HPDE6-E6E7 (cell line): ENCODE data around the gene TPST2.
"Not testable (repeated sequence)": the region's sequence is repeated elsewhere in the genome, so short reads cannot be mapped to it uniquely, and the experiment has no call there.

Experiments
- DNase-seq: peaks from one replicate; pipeline ENCODE4 v3.0.0; 2011; ENCODE audit warnings: missing footprints; ENCODE audit errors: extremely low spot score

The TPST2 gene

GRCh38 chr22:26589845-26590736 is at the start of gene TPST2:
TSS of gene TPST2 (minus strand) at chr22:26590132. CDS start at chr22:26541630, 48,502 bp downstream.
- peak; percentile 81 for DNase-seq

DNA sequence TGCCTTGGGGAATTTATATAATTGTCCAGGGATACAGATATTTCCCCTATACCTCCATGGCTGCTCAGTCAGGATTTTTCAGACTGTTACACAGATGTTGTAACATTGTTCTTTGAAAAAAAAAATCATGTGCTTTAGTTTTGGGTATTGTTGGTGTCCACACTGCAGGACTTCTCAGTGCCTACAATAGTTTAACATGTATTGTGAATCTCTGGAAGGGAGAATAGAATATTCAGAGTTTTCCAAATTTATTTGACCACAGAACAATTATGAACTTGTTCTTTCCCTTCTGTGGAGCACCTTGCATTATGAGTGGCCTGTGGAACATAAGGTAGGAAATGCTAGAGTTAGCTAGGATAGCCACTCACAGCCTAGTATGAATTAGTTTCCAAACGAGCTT is 46.4 kb upstream of the TPST2 start:
- DNase-seq: no peak

- DNase-seq: no peak
These were observed 45.2 kb upstream of the TPST2 start for GRCh38 chr22:26635117-26635516.

DNA sequence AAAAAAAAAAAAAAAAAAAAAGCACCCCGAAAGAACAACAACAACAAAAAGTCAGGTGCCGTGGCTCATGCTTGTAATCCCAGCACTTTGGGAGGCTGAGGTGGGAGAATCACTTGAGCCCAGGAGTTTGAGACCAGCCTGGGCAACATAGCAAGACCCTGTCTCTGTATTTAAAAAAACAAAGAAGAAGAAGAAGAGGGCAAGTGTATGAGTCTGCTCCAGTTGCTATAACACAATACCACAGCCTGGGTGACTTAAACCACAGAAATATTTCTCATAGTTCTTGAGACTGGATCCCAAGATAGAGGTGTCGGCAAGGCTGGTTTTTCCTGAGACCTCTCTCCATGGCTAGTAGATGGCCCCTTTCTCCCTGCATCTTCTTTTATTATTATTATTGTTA is 44.3 kb upstream of the TPST2 start:
- DNase-seq: no peak

GRCh38 chr22:26632422-26633155 is 42.7 kb upstream of the TPST2 start:
- DNase-seq: no peak

GRCh38 chr22:26631282-26631681 is 41.4 kb upstream of the TPST2 start:
- DNase-seq: no peak

- no peak for DNase-seq
These were observed 40.2 kb upstream of the TPST2 start for GRCh38 chr22:26629988-26630761.

- DNase-seq: no peak
These were observed 34.9 kb upstream of the TPST2 start for GRCh38 chr22:26624803-26625202.

- DNase-seq: no peak
These were observed 34.1 kb upstream of the TPST2 start for GRCh38 chr22:26623984-26624383.

- no peak for DNase-seq
These were observed 31.7 kb upstream of the TPST2 start, which contains the start of gene CRYBA4 for GRCh38 chr22:26621663-26622062. TSS of gene CRYBA4 (plus strand) at chr22:26621963. CDS start at chr22:26622597, 634 bp downstream.

DNA sequence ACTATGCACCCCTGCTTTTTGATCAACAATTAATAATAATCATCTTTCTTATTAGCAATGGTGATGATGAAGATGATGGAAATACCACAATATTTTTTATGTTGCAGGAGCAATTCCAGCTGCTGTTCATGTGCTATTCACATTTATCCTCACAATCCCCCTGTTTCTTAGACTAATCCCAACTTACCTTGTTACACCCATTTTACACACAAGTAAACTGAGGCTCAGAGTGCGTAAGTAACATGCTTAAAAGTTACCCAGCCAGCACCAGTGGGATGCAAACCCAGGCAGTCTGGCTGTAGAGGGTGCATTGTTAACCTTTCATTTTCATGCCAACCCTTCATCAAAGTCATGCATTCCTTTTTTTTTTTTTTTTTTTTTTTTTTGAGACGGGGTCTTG is 30.3 kb upstream of the TPST2 start:
- DNase-seq: no peak

DNA sequence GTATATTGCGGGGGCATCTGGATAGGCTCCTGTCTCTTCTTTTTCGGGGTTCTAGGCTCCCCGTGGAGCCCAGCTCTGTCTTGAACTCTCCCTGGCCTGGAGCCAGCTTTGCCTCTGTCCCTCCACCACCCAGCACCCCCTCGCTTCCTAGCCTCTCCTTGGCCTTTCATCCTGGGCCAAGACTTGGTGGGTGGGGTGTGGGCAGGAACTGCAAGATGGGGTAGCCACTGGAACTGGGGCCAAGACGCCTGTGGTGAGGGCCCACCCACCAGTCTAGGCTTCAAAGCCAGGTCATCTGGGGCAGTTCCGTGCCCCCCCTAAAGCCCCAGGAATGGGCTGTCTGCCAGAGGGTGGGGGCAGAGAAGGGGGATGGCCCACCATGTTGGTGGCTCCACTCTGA is 29.6 kb upstream of the TPST2 start:
- DNase-seq: no peak

DNA sequence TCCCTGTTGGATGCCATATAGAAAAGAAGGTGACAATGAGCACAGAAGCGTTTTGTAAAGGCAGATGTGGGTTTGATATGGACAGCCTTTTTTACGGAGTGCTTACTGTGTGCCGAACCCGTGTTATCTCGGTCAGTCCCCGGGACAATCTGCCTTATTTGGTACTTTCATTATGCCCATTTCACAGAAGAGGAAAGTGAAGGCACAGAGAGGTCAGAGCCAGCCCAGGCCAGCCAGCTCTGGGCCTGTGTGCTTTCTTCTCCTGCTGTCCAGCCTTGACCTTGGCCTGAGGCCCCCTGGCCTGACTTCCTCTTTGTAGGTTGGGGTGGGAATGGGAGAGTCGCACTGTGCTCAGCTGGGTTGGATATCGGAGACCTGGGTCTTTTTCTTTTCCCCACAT is 28.5 kb upstream of the TPST2 start:
- no peak for DNase-seq

DNA sequence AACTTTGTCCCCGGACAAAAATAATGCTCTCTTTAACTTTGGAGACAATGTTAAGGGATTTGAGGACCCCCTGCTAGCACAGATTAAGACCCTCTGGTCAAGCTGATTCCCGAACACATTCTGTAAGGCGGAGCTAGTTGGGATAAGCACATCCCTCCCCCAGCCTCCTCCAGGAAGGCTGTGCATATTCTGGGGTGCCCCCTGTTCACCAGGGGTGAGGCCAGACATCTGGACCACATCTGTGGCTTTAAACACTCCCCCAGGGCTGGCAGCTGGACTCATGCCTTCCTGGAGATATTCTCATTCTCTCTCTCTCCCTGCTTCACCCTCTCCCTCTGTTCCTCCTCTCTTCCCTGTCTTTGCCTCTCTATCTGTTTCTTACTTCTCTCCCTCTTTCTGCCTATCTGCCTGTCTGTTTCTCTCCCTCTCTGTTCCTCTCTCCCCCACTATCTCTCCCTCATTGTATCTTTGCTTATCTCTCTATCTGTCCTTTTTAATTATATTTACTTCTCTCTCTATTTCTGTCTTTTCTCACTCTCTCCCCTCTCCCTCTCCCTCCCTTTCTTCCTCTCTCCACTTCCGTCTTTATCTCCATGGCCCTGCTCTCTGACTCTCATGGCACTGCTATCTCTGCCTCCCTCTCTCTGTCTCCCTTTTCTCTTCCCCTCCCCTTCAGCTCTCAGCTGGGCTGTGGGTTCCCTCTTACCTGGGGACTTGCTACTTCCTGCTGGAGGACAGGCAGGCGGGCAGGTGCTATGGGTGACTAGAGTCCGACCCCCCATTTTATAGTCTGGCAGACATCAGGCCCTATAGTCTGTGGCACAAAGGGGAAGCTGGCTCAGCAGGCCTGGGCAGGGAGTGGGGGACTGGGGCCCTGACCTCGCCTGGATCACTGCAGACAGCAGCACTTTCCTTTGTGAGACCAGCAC is 27.6 kb upstream of the TPST2 start, which contains the start of gene CRYBB1:
CRYBB1 (minus strand) TSS at position 757 of the 929 bp plus-strand sequence. CDS start 1,708 bp downstream, outside the sequence.
- no peak for DNase-seq

- no peak for DNase-seq
These were observed 26.7 kb upstream of the TPST2 start for GRCh38 chr22:26616650-26617049.

GRCh38 chr22:26615830-26616435 is 26.0 kb upstream of the TPST2 start:
- DNase-seq: no peak

GRCh38 chr22:26615149-26615548 is 25.2 kb upstream of the TPST2 start:
- no peak for DNase-seq

GRCh38 chr22:26614322-26614721 is 24.4 kb upstream of the TPST2 start:
- DNase-seq: no peak

DNA sequence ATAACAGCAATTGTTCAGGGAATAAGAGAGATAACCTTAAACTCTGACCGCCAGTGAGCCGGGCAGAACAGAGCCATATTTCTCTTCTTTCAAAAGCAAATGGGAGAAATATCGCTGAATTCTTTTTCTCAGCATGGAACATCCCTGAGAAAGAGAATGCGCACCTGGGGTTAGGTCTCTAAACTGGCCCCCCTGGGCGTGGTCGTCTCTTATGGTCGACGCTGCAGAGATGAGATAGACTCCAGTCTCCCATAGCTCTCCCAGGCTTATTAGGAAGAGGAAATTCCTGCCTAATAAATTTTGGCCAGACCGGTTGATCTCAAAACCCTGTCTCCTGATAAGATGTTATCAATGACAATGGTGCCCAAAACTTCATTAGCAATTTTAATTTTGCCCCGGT is 23.8 kb upstream of the TPST2 start:
- not testable (repeated sequence) for DNase-seq

DNA sequence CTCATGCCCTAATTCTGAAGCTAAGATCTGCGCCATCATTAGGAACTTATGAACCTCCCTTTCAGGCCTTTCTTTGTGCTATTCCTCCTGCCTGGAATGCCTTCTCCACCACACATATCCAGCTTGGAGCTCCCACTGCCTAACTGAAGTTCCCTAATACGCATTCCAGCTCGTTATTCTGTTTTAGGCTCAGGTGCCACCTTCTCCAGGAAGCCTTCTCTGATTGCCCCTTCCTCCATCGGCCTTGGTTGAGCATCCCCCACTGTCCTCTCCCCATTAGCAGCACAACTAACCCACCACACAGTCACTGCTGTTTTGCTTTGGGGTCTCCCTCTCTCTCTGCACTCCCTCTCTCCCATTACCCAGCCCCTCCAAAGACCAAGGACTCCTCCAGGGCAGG is 22.7 kb upstream of the TPST2 start:
- no peak for DNase-seq
